Endothelial cell of umbilical vein (primary cell): ENCODE measurements around the gene NBEAL2. TPM values are rescaled to one million over a fixed set of nuclear protein-coding genes. Genes with fewer than 3 reads are reported as not detected.
A peak's percentile ranks its signal among the peaks of the same experiment; 100 is the strongest.

Experiments
- BruUV-seq: library from RNA; stranded (reverse); fragments of 400-500 nt; replicated peaks from 2 replicates; lab custom pipeline; 2021; lab: Mats Ljungman, UMichigan
- CTCF ChIA-PET: fragments of 300-600, 350-600 bp; sonication (Branson Sonifier 250); formaldehyde crosslinking; loops from one replicate; lab custom pipeline; 2021; ENCODE audit warnings: antibody characterized with exemption, inconsistent platforms; lab: Charles Lee
- POLR2A ChIA-PET: fragments of 300-600, 350-600 bp; sonication (Branson Sonifier 250); formaldehyde crosslinking; loops from one replicate; lab custom pipeline; 2021; ENCODE audit warnings: antibody characterized with exemption, inconsistent platforms; lab: Charles Lee
- DNase-seq: peaks from one replicate; pipeline ENCODE4 v3.0.0-alpha.2; 2011; ENCODE audit warnings: low read depth, low spot score
- FAIRE-seq: peaks from 2 replicates; lab custom pipeline; 2011; peaks lifted over from hg19 to GRCh38; lab: Jason Lieb, UNC
- H2AFZ ChIP-seq: 2 replicates; pipeline ENCODE4 v1.6.0; 2012; ENCODE audit warnings: low read depth, low read length, control low read depth, inconsistent platforms
- H3K27ac ChIP-seq: 2 replicates; pipeline ENCODE4 v1.5.1; 2011; ENCODE audit warnings: low read depth, mild to moderate bottlenecking, control low read depth, low read length, moderate library complexity; ENCODE audit not compliant: insufficient read depth
- H3K27me3 ChIP-seq, 2 experiments: 2 replicates each; pipeline versions ENCODE4 v1.6.0 to v1.6.1; 2011; ENCODE audit warnings: low read length in 2 of 2, mixed read lengths in 1 of 2; ENCODE audit not compliant: control insufficient read depth in 2 of 2, insufficient read depth in 2 of 2
- H3K36me3 ChIP-seq, 2 experiments: 2 replicates in 1 of 2; 3 replicates in 1 of 2; pipeline ENCODE4 v1.5.1; 2011; ENCODE audit warnings: low read length in 2 of 2, mild to moderate bottlenecking in 1 of 2, moderate library complexity in 1 of 2; ENCODE audit not compliant: control insufficient read depth in 2 of 2, insufficient read depth in 2 of 2; ENCODE audit errors: extremely low read depth in 1 of 2
- H3K4me1 ChIP-seq: 3 replicates; pipeline ENCODE4 v1.5.1; 2011; ENCODE audit warnings: mild to moderate bottlenecking, low read length; ENCODE audit not compliant: control insufficient read depth, insufficient read depth; ENCODE audit errors: extremely low read depth
- H3K4me2 ChIP-seq: 2 replicates; pipeline ENCODE4 v1.6.1; 2011; ENCODE audit warnings: low read length, control low read depth, mixed read lengths; ENCODE audit not compliant: insufficient read depth
- H3K4me3 ChIP-seq, 3 experiments: fragments of 200-600 bp in 1 of 3; sonication (generic), shearing (Covaris generic) in 1 of 3; replicated peaks in 1 of 3; 2 replicates each; pipeline ENCODE4 v1.5.1; 2011 to 2016; ENCODE audit warnings: control low read depth in 3 of 3, low read length in 3 of 3, mild to moderate bottlenecking in 2 of 3, inconsistent platforms in 1 of 3, low read depth in 1 of 3, moderate library complexity in 1 of 3; ENCODE audit not compliant: insufficient read depth in 1 of 3
- H3K79me2 ChIP-seq: 2 replicates; pipeline ENCODE4 v1.6.0; 2012; ENCODE audit warnings: low read length, inconsistent platforms; ENCODE audit not compliant: control insufficient read depth, insufficient read depth
- H3K9ac ChIP-seq: replicated peaks from 2 replicates; pipeline ENCODE3; 2011; ENCODE audit warnings: low read length, control low read depth; ENCODE audit not compliant: insufficient read depth; ENCODE audit errors: extremely low read depth
- H3K9me1 ChIP-seq: replicated peaks from 3 replicates; pipeline ENCODE4 v1.6.0; 2011; ENCODE audit warnings: mild to moderate bottlenecking, low read length; ENCODE audit not compliant: control insufficient read depth, insufficient read depth; ENCODE audit errors: extremely low read depth
- H3K9me3 ChIP-seq: replicated peaks from 2 replicates; pipeline ENCODE4 v1.5.1; 2012; ENCODE audit warnings: low read length, inconsistent platforms; ENCODE audit not compliant: control insufficient read depth, insufficient read depth
- H4K20me1 ChIP-seq: replicated peaks from 2 replicates; pipeline ENCODE3; 2011; ENCODE audit warnings: mild to moderate bottlenecking, low read length; ENCODE audit not compliant: control insufficient read depth, insufficient read depth; ENCODE audit errors: extremely low read depth
- EZH2 ChIP-seq: IDR thresholded peaks from 2 replicates; pipeline ENCODE4 v1.6.1; 2012; ENCODE audit warnings: borderline replicate concordance, low read depth, mild to moderate bottlenecking, moderate library complexity, low read length, inconsistent platforms; ENCODE audit not compliant: severe bottlenecking
- GATA2 ChIP-seq: IDR thresholded peaks from 2 replicates; pipeline ENCODE4 v1.7.0; 2011; ENCODE audit warnings: low read depth, mild to moderate bottlenecking, moderate library complexity, mixed read lengths, low read length; ENCODE audit not compliant: insufficient read length, insufficient read depth
- MYC ChIP-seq: IDR thresholded peaks from one replicate; pipeline ENCODE4 v1.6.1; 2011; ENCODE audit warnings: mild to moderate bottlenecking, low read depth, low read length
- POLR2A ChIP-seq: IDR thresholded peaks from 2 replicates; pipeline ENCODE4 v1.6.1; 2012; ENCODE audit warnings: low read depth, mild to moderate bottlenecking, control low read depth, low read length
- POLR2AphosphoS5 ChIP-seq: IDR thresholded peaks from 2 replicates; pipeline ENCODE4 v1.6.1; 2012; ENCODE audit warnings: low read depth, mild to moderate bottlenecking, control low read depth, low read length, moderate library complexity; ENCODE audit not compliant: insufficient read depth
- dilution Hi-C: fragments of 300-500 bp; cut with MboI; formaldehyde crosslinking; loops from one replicate; pipeline ENCODE4 v1.15.0; 2019; ENCODE audit warnings: low sequenced_read_pairs; ENCODE audit not compliant: extremely low pct_ligation_motif_present
- intact Hi-C: fragments of 100-400 bp; cut with micrococcal nuclease; formaldehyde crosslinking; loops from one replicate; pipeline ENCODE4 v1.10.0; 2022
- polyA plus RNA-seq, 4 experiments: library from polyadenylated mRNA; depleted of rRNA in 3 of 4; stranded (reverse) in 3 of 4; unstranded in 1 of 4; fragments of >200 nt; gene quantifications; 2 replicates each; pipeline versions ENCODE4 v1.2.1 to v1.2.3, GENCODE V29; 2011 to 2012; ENCODE audit warnings: missing spikeins in 1 of 4
- total RNA-seq: library from RNA; stranded (reverse); gene quantifications from 2 replicates; pipeline ENCODE4 v1.2.3, GENCODE V29; 2021
- TF ChIP-seq, protein P1 (sequence below): IDR thresholded peaks from 2 replicates; pipeline ENCODE4 v1.6.1; 2011; ENCODE audit not compliant: insufficient read depth, insufficient read length
- TF ChIP-seq, protein P2 (sequence below), 2 donors: IDR thresholded peaks; 1 replicate in 1 of 2; 2 replicates in 1 of 2; pipeline ENCODE4 v1.5.1; 2011; ENCODE audit warnings: low read length in 2 of 2, mild to moderate bottlenecking in 2 of 2, moderate library complexity in 2 of 2, control low read depth in 1 of 2, inconsistent platforms in 1 of 2, low read depth in 1 of 2; ENCODE audit not compliant: insufficient read depth in 1 of 2; ENCODE audit errors: extremely low read depth in 1 of 2

Gene NBEAL2
- total and polyA plus RNA-seq, 2 donors (not counting 3 experiments of a cell fraction or from before 2014, with no cell fraction given) = 48.0 to 84.7 TPM

DNA sequence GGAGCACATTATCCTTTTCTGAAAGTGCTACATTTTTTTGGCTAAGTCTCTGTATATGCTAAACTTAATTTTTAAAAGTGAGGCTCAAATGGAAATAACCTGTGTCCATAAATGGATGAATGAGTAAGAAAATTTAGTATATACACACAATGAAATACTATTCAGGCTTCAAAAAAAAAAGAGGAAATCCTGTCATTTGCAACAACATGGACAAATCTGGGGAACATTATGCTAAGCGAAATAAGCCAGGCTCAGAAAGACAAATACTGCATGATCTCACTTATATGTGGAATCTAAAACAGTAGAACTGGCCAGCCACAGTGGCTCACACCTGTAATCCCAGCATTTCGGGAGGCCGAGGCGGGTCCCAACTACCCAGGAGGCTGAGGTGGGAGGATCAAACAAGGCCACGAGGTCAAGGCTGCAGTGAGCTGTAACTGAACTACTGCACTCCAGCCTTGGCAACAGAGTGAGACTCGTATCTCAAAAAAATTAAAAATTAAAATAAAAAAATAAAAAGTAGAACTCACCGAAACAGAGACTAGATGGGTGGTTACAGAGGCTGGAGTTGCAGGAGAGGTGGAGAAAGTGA is 28.7 kb upstream of the NBEAL2 start:
- no peaks in the 10 kb centered on the region for H3K36me3 ChIP-seq
- peak; percentile 86 for FAIRE-seq
- H3K27me3 ChIP-seq = no peaks in the 10 kb centered on the region
- no peak overlapping the region for H3K9ac ChIP-seq
- dilution Hi-C loops (no loop called here), intact Hi-C loops (no loop called here)
- no peak overlapping the region for H2AFZ ChIP-seq
- no peaks in the 10 kb centered on the region for H3K9me1 ChIP-seq
- TF ChIP-seq GATA2 (no peak), POLR2AphosphoS5 (no peak), POLR2A (no peak), MYC (no peak), EZH2 (no peak)
- TF ChIP-seq, protein P1, sequence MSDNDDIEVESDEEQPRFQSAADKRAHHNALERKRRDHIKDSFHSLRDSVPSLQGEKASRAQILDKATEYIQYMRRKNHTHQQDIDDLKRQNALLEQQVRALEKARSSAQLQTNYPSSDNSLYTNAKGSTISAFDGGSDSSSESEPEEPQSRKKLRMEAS = no peak
- TF ChIP-seq, protein P2, sequence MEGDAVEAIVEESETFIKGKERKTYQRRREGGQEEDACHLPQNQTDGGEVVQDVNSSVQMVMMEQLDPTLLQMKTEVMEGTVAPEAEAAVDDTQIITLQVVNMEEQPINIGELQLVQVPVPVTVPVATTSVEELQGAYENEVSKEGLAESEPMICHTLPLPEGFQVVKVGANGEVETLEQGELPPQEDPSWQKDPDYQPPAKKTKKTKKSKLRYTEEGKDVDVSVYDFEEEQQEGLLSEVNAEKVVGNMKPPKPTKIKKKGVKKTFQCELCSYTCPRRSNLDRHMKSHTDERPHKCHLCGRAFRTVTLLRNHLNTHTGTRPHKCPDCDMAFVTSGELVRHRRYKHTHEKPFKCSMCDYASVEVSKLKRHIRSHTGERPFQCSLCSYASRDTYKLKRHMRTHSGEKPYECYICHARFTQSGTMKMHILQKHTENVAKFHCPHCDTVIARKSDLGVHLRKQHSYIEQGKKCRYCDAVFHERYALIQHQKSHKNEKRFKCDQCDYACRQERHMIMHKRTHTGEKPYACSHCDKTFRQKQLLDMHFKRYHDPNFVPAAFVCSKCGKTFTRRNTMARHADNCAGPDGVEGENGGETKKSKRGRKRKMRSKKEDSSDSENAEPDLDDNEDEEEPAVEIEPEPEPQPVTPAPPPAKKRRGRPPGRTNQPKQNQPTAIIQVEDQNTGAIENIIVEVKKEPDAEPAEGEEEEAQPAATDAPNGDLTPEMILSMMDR (IDR thresholded peaks at IDR 0.05; ENCODE audit: extremely low read depth in 1 of 2, insufficient read depth in 1 of 2, low read depth in 1 of 2, low read length in 2 of 2) = no peak
- DNase-seq = peak; percentile 71
- H3K4me3 ChIP-seq = no peak overlapping the region
- CTCF ChIA-PET = interaction anchor here (0.7 to 1.8 kb wide), 6 partner anchors 10 to 27 kb away, joined by 3 to 8 read pairs (median 5); no protein-coding TSS in a partner anchor
- H3K4me2 ChIP-seq = peak overlapping the region; percentile 21
- peaks cover 50% of the 10 kb centered on the region for H3K4me1 ChIP-seq
- no peaks in the 10 kb centered on the region for H4K20me1 ChIP-seq
- H3K9me3 ChIP-seq = no peaks in the 10 kb centered on the region
- no TSS peak for BruUV-seq
- no peak overlapping the region for H3K27ac ChIP-seq
- peaks cover 91% of the 10 kb centered on the region for H3K79me2 ChIP-seq
- POLR2A ChIA-PET = interaction anchor here (0.7 to 1.1 kb wide), 2 partner anchors 10 to 15 kb away, joined by 3 read pairs; no protein-coding TSS in a partner anchor
